K562 (cell line): ENCODE data around the gene SLC20A1. TPM values are rescaled to one million over a fixed set of nuclear protein-coding genes. Genes with fewer than 3 reads are reported as not detected.

Experiments used
- ATF4 ChIP-seq: fragments of 450-650 bp; formaldehyde crosslinking; IDR thresholded peaks from 2 replicates; pipeline ENCODE4 v1.4.0; 2022; ENCODE audit warnings: mild to moderate bottlenecking, moderate library complexity
- CAMTA2 ChIP-seq: fragments of 250-450 bp; sonication (Bioruptor Pico); conservative IDR thresholded peaks from 2 replicates; pipeline ENCODE4 v1.5.1; 2022
- DACH1 ChIP-seq: fragments of 450-650 bp; IDR thresholded peaks from 2 replicates; pipeline ENCODE4 v1.6.1; 2018; ENCODE audit not compliant: partially characterized antibody
- ELK1 ChIP-seq: sonication (generic); formaldehyde crosslinking; IDR thresholded peaks from 2 replicates; pipeline ENCODE4 v1.8.1; 2022; ENCODE audit warnings: missing genetic modification reagents
- ERF ChIP-seq: fragments of 450-650 bp; formaldehyde crosslinking; IDR thresholded peaks from 2 replicates; pipeline ENCODE4 v1.4.0; 2020; ENCODE audit warnings: mild to moderate bottlenecking, mixed read lengths
- ESRRA ChIP-seq: fragments of 450-650 bp; IDR thresholded peaks from 2 replicates; pipeline ENCODE4 v1.6.1; 2014; ENCODE audit warnings: low read depth, mild to moderate bottlenecking, moderate library complexity, borderline replicate concordance
- GATA2 ChIP-seq: sonication (generic); formaldehyde crosslinking; IDR thresholded peaks from 2 replicates; pipeline ENCODE4 v1.4.0; 2020; ENCODE audit warnings: mild to moderate bottlenecking, missing genetic modification reagents
- ID3 ChIP-seq, 2 experiments: fragments of 250-450 bp in 1 of 2; fragments of 450-650 bp in 1 of 2; sonication (Bioruptor Pico) in 1 of 2; IDR thresholded peaks; 2 replicates each; pipeline versions ENCODE4 v1.6.1 to v1.8.0; 2016 to 2021; ENCODE audit warnings: mild to moderate bottlenecking in 2 of 2, moderate library complexity in 2 of 2, missing compliant biosample characterization in 1 of 2, missing genetic modification characterization in 1 of 2
- JUN ChIP-seq, 2 experiments: sonication (generic) in 1 of 2; formaldehyde crosslinking in 1 of 2; IDR thresholded peaks; 2 replicates each; pipeline versions ENCODE4 v1.6.1 to v1.8.0; 2012 to 2022; ENCODE audit warnings: borderline replicate concordance in 2 of 2, mild to moderate bottlenecking in 2 of 2, improper control_type of control experiment in 1 of 2, low read depth in 1 of 2, low read length in 1 of 2, missing genetic modification reagents in 1 of 2
- KDM1A ChIP-seq, 2 experiments: fragments of 450-650 bp; IDR thresholded peaks; 2 replicates each; pipeline ENCODE4 v1.6.1; 2016; ENCODE audit warnings: mild to moderate bottlenecking in 2 of 2
- KDM4B ChIP-seq, 2 experiments: fragments of 450-650 bp in 1 of 2; sonication (generic) in 1 of 2; IDR thresholded peaks; 2 replicates each; pipeline ENCODE4 v1.6.1; 2016 to 2017; ENCODE audit warnings: borderline replicate concordance in 2 of 2, antibody characterized with exemption in 1 of 2, low read depth in 1 of 2, mild to moderate bottlenecking in 1 of 2
- KLF16 ChIP-seq: IDR thresholded peaks from 2 replicates; pipeline ENCODE4 v1.6.1; 2016; ENCODE audit warnings: antibody characterized with exemption
- MAZ ChIP-seq, 2 experiments: fragments of 450-650 bp in 1 of 2; sonication (generic) in 1 of 2; formaldehyde crosslinking; IDR thresholded peaks in 1 of 2; conservative IDR thresholded peaks in 1 of 2; 2 replicates each; pipeline versions ENCODE4 v1.4.0 to v1.5.0; 2020; ENCODE audit warnings: mild to moderate bottlenecking in 1 of 2, missing genetic modification reagents in 1 of 2
- MED1 ChIP-seq: sonication (generic); formaldehyde crosslinking; IDR thresholded peaks from 2 replicates; pipeline ENCODE4 v1.8.1; 2023; ENCODE audit warnings: missing genetic modification reagents, borderline replicate concordance
- NRF1 ChIP-seq, 2 experiments: fragments of 450-650 bp; IDR thresholded peaks in 1 of 2; conservative IDR thresholded peaks in 1 of 2; 2 replicates each; pipeline ENCODE4 v1.6.1; 2014; ENCODE audit warnings: mild to moderate bottlenecking in 2 of 2
- POLR2H ChIP-seq: IDR thresholded peaks from 2 replicates; pipeline ENCODE4 v1.6.1; 2016; ENCODE audit warnings: missing genetic modification characterization, low read depth, mild to moderate bottlenecking, control low read depth, missing compliant biosample characterization, moderate library complexity
- SP2 ChIP-seq: IDR thresholded peaks from 2 replicates; pipeline ENCODE4 v1.6.1; 2011; ENCODE audit warnings: mild to moderate bottlenecking, low read depth, low read length, moderate library complexity; ENCODE audit not compliant: poor library complexity, severe bottlenecking; ENCODE audit errors: extremely low read depth
- TAL1 ChIP-seq: fragments of 450-650 bp; IDR thresholded peaks from 2 replicates; pipeline ENCODE4 v1.6.1; 2016; ENCODE audit warnings: mild to moderate bottlenecking
- TCF7 ChIP-seq: sonication (generic); IDR thresholded peaks from 2 replicates; pipeline ENCODE4 v1.6.1; 2016; ENCODE audit warnings: antibody characterized with exemption, borderline replicate concordance
- ZFPM2 ChIP-seq: fragments of 250-450 bp; sonication (Bioruptor Pico); IDR thresholded peaks from 2 replicates; pipeline ENCODE4 v1.5.1; 2022; ENCODE audit warnings: mild to moderate bottlenecking
- ZKSCAN3 ChIP-seq: fragments of 250-450 bp; sonication (Bioruptor Pico); IDR thresholded peaks from 2 replicates; pipeline ENCODE4 v1.4.0; 2020
- ZNF766 ChIP-seq: fragments of 200-800 bp; sonication (Bioruptor generic); conservative IDR thresholded peaks from 2 replicates; pipeline ENCODE4 v1.6.1; 2016; ENCODE audit warnings: missing genetic modification characterization, missing compliant biosample characterization
- polyA plus RNA-seq, 8 experiments: library from polyadenylated mRNA; depleted of rRNA in 4 of 8; stranded (reverse) in 5 of 8; unstranded in 3 of 8; fragments of >200 nt; fragmentation: Nextera tagmentation in 2 of 8; fragmentation: Illumina TruSeq in 1 of 8; extraction: Ambion mirVana in 2 of 8; extraction: Trizol in 1 of 8; gene quantifications; 2 replicates each; pipeline versions ENCODE4 v1.2.1 to v1.2.3, GENCODE V29; 2011 to 2014; ENCODE audit warnings: inconsistent platforms in 1 of 8, missing spikeins in 1 of 8
- total RNA-seq, 7 experiments: library from RNA; depleted of rRNA in 6 of 7; stranded (reverse); fragments of >200 nt in 6 of 7; fragmentation: Illumina TruSeq in 2 of 7; extraction: Trizol in 2 of 7; gene quantifications; 2 replicates each; pipeline versions ENCODE4 v1.2.1 to v1.2.3, GENCODE V29; 2011 to 2021; ENCODE audit warnings: low replicate concordance in 1 of 7
- TF ChIP-seq, protein P1 (sequence below): sonication (generic); formaldehyde crosslinking; IDR thresholded peaks from 2 replicates; pipeline ENCODE4 v1.8.1; 2023; ENCODE audit warnings: mild to moderate bottlenecking, missing genetic modification reagents
- TF ChIP-seq, protein P2 (sequence below): sonication (generic); IDR thresholded peaks from 2 replicates; pipeline ENCODE4 v1.6.1; 2016

SLC20A1 gene
- total and polyA plus RNA-seq, 9 of the 15 experiments (the other 6 are each of a cell fraction or from before 2014, with no cell fraction given): 53.8 to 150 (median 74.7) TPM

DNA sequence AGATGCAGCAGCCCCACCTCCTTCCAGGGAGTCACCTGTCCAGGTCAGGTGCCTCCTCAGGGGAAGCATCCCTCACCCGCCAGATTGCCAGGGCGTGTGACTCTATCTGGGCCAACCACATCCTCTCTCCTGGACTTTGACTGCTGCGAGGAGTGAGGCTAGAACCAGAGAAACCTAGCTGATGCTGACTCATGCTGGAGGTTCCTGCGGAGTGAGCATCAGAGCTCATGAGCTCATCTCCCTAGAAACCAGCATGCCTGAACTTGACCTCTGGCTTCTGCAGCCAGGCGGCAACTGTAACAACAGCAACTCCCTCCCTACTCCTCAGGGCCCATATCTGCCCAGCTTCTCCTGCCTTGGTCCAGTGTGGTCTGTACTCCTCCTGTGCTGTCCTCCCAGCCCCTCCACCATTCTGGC, 46.8 kb downstream of the SLC20A1 start (continued):
- TF ChIP-seq ID3 (CRISPR knock-in tag; IDR thresholded peaks at IDR 0.05) (no peak), ID3 (tag; IDR thresholded peaks at IDR 0.05) (peak; percentile 49; the same call in 1 of the 2 replicates), KLF16 (no peak), TAL1 (0 out of 2 replicates have a peak, but pooled peaks have one; percentile 15), ZFPM2 (no peak), DACH1 (no peak), ATF4 (CRISPR knock-in tag) (no peak), ZKSCAN3 (CRISPR knock-in tag) (no peak), ESRRA (peak; percentile 76), ZNF766 (CRISPR knock-in tag) (peak; percentile 82), CAMTA2 (CRISPR knock-in tag) (no peak), KDM4B (IDR thresholded peaks at IDR 0.05; ENCODE audit: borderline replicate concordance in 2 of 2, low read depth in 1 of 2) (no peak), ELK1 (CRISPR knock-in tag) (no peak), MED1 (no peak), SP2 (no peak), ERF (no peak), GATA2 (no peak), POLR2H (tag) (no peak), KDM1A (IDR thresholded peaks at IDR 0.05) (peak; percentile 82 to 86; a peak in 3 of 4 replicates), JUN (IDR thresholded peaks at IDR 0.05; ENCODE audit: borderline replicate concordance, low read depth, low read length) (peak; percentile 91), JUN (CRISPR knock-in tag; IDR thresholded peaks at IDR 0.05; ENCODE audit: borderline replicate concordance) (no peak; the same call in 1 of the 2 replicates), NRF1 (conservative IDR thresholded peaks at IDR 0.05 in 1 of 2, IDR thresholded peaks at IDR 0.05 in 1 of 2) (peak in 1 of 2 experiments; percentile 35; a peak in 1 of 4 replicates), MAZ (CRISPR knock-in tag; conservative IDR thresholded peaks at IDR 0.05 in 1 of 2, IDR thresholded peaks at IDR 0.05 in 1 of 2) (0 out of 4 replicates have a peak, but pooled peaks of 1 of the 2 experiments have one; percentile 38), TCF7 (no peak)
- TF ChIP-seq, protein P1, sequence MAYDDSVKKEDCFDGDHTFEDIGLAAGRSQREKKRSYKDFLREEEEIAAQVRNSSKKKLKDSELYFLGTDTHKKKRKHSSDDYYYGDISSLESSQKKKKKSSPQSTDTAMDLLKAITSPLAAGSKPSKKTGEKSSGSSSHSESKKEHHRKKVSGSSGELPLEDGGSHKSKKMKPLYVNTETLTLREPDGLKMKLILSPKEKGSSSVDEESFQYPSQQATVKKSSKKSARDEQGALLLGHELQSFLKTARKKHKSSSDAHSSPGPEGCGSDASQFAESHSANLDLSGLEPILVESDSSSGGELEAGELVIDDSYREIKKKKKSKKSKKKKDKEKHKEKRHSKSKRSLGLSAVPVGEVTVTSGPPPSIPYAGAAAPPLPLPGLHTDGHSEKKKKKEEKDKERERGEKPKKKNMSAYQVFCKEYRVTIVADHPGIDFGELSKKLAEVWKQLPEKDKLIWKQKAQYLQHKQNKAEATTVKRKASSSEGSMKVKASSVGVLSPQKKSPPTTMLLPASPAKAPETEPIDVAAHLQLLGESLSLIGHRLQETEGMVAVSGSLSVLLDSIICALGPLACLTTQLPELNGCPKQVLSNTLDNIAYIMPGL (CRISPR knock-in tag): no peak
- TF ChIP-seq, protein P2, sequence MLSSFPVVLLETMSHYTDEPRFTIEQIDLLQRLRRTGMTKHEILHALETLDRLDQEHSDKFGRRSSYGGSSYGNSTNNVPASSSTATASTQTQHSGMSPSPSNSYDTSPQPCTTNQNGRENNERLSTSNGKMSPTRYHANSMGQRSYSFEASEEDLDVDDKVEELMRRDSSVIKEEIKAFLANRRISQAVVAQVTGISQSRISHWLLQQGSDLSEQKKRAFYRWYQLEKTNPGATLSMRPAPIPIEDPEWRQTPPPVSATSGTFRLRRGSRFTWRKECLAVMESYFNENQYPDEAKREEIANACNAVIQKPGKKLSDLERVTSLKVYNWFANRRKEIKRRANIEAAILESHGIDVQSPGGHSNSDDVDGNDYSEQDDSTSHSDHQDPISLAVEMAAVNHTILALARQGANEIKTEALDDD: no peak
